D721Med (cell line): Measurements from ENCODE around the gene CLPX.
"Not testable (repeated sequence)": the region's sequence is repeated elsewhere in the genome, so short reads cannot be mapped to it uniquely, and the experiment has no call there.

Experiments
- DNase-seq: peaks from one replicate; pipeline ENCODE4 v3.0.0; 2011; ENCODE audit warnings: low spot score; ENCODE audit not compliant: insufficient read length
- FAIRE-seq: peaks from 2 replicates; lab custom pipeline; 2011; peaks lifted over from hg19 to GRCh38; lab: Jason Lieb, UNC
- TF ChIP-seq, protein P1 (sequence below): IDR thresholded peaks from 2 replicates; pipeline ENCODE4 v1.5.1; 2012; ENCODE audit warnings: mild to moderate bottlenecking, control low read depth; ENCODE audit not compliant: insufficient read depth; ENCODE audit errors: missing control alignments

The CLPX gene

DNA sequence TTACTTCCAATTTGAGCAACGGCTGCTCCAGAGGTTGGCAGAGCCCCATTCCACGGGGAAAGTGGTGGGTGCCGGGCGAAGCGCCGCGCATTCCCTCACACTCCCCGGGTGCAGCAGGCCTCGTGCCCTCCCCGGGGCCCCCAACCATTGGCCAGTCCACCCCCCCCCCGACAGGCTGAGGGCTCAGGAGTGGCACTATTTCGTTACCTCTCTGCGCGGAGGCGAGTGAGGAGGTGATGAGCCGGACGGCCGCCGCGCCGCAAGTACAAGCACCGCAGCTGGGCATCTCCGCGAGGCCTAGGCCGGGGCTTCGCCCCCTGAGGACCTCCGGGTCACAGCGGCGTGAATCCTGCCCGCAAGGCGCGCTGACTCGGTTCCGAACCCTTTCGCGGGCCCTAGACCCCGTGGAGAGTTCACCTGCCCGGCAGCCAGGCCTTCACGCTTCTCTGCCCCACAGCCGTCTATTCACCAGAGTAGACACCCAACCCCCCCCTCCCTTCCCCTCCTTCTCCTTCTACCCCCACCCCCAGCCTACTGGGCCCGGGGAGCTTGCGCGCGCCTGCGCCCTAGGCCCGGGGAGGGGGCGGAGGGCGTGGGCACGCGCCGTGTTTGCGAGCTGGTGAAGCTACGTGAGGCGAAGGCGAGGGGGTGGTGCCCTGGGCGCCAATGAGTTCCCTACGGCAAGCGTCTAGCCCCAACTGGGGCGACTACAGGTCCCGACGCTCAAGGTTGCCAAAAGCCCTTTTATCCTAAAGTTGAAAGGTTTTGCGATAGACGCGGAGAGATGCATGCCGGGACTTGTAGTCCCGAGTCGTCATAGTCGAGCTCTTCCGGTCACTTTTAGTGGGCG, at the start of gene CLPX:
Gene CLPX, minus strand, starts transcription at position 475 of the 850 bp plus-strand sequence. Its CDS starts 189 bp downstream, at position 286.
- DNase-seq (peak; percentile 59), FAIRE-seq (no peak)
- TF ChIP-seq, protein P1, sequence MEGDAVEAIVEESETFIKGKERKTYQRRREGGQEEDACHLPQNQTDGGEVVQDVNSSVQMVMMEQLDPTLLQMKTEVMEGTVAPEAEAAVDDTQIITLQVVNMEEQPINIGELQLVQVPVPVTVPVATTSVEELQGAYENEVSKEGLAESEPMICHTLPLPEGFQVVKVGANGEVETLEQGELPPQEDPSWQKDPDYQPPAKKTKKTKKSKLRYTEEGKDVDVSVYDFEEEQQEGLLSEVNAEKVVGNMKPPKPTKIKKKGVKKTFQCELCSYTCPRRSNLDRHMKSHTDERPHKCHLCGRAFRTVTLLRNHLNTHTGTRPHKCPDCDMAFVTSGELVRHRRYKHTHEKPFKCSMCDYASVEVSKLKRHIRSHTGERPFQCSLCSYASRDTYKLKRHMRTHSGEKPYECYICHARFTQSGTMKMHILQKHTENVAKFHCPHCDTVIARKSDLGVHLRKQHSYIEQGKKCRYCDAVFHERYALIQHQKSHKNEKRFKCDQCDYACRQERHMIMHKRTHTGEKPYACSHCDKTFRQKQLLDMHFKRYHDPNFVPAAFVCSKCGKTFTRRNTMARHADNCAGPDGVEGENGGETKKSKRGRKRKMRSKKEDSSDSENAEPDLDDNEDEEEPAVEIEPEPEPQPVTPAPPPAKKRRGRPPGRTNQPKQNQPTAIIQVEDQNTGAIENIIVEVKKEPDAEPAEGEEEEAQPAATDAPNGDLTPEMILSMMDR, result no peak

- TF ChIP-seq, protein P1, result no peak
- no peak for DNase-seq
- no peak for FAIRE-seq
Observed at GRCh38 chr15:65233696-65234095, 48.6 kb upstream of the CLPX start.

- FAIRE-seq, result no peak
- DNase-seq, result no peak
- TF ChIP-seq, protein P1, result no peak
Observed at GRCh38 chr15:65232520-65232919, 47.4 kb upstream of the CLPX start.

DNA sequence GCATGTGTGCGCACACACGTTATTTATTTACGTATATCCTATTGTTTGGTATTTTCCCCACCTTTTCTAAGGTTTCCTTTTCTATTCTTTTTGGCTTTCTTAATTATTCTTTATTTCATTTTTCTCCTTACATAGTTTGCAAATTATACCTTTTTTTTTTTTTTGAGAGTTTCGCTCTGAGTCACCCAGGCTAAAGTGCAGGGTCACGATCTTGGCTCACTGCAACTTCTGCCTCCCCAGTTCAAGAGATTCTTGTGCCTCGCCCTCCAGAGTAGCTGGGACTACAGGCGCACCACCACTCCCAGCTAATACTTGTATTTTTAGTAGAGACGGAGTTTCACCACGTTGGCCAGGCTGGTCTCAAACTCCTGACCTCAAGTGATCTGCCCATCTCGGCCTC, 46.2 kb upstream of the CLPX start:
- DNase-seq (no peak), FAIRE-seq (no peak)
- TF ChIP-seq, protein P1, result no peak

DNA sequence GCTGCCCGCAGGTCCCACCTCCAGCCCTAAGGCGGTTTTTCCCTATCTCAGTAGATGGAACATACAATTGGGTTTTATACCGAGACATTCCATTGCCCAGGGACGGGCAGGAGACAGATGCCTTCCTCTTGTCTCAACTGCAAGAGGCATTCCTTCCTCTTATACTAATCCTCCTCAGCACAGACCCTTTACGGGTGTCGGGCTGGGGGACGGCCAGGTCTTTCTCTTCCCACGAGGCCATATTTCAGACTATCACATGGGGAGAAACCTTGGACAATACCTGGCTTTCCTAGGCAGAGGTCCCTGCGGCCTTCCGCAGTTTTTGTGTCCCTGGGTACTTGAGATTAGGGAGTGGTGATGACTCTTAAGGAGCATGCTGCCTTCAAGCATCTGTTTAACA, 41.8 kb upstream of the CLPX start:
- not testable (repeated sequence) for FAIRE-seq, DNase-seq

- no peak for DNase-seq
- no peak for FAIRE-seq
- TF ChIP-seq, protein P1, result no peak
Observed at GRCh38 chr15:65226221-65226620, 41.1 kb upstream of the CLPX start.

DNA sequence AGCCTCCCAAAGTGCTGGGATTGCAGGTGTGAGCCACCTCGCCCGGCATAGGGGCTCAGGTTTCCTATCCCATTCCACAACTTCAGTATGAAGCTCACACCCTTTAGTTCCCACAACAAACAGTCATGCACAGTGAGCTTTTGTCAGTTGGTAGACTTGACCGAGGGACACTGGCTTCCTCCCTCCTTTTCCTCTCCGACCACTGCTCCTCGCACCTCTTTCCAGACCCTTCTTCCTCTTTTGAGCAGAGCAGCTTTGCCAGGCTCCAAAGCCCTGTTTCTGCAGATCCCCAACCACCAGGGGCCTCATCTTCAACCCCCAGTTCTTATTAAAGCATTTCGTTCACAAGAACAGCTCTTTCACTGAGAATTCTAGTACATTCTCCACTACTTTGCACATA, 38.9 kb upstream of the CLPX start:
- no peak for DNase-seq
- TF ChIP-seq, protein P1, result no peak
- no peak for FAIRE-seq
